Naive thymus-derived CD8-positive, alpha-beta T cell (primary cell): Measurements from ENCODE around the gene PPP1R12C. TPM values are rescaled to one million over a fixed set of nuclear protein-coding genes. Genes with fewer than 3 reads are reported as not detected.
"Not testable (repeated sequence)": the region's sequence is repeated elsewhere in the genome, so short reads cannot be mapped to it uniquely, and the experiment has no call there.

ENCODE experiments used
- ATAC-seq, 2 donors: fragments of 150-1000 bp; cut with Tn5 transposase in 1 of 2; sonication (Bioruptor Pico), chemical (Tn5 transposase) in 1 of 2; 1 replicate in 1 of 2; 2 replicates in 1 of 2; pipeline ENCODE4 v1.10.0; 2021; ENCODE audit warnings: mild to moderate bottlenecking in 2 of 2, moderate library complexity in 2 of 2
- POLR2A ChIA-PET: fragments of 350-600 bp; sonication (Branson Sonifier 250); formaldehyde crosslinking; loops from one replicate; lab custom pipeline; 2021; ENCODE audit warnings: antibody characterized with exemption; lab: Charles Lee
- DNase-seq, 10 donors: peaks; one replicate each; pipeline versions ENCODE4 v3.0.0 to v3.0.0-alpha.2; 2020 to 2022
- H3K27ac Mint-ChIP-seq, 10 donors: one replicate each; pipeline ENCODE4 v1.8.0; 2020 to 2022; ENCODE audit warnings: mild to moderate bottlenecking in 10 of 10, mixed read lengths in 10 of 10, moderate library complexity in 4 of 10, inconsistent platforms in 1 of 10
- H3K27me3 Mint-ChIP-seq, 5 donors: one replicate each; pipeline ENCODE4 v1.8.0; 2021 to 2022; ENCODE audit warnings: mixed read lengths in 5 of 5
- H3K36me3 Mint-ChIP-seq, 3 donors: one replicate each; pipeline ENCODE4 v1.8.0; 2020 to 2022; ENCODE audit warnings: mixed read lengths in 3 of 3, mild to moderate bottlenecking in 2 of 3, inconsistent platforms in 1 of 3
- H3K4me1 Mint-ChIP-seq, 4 donors: one replicate each; pipeline ENCODE4 v1.8.0; 2021 to 2022; ENCODE audit warnings: mixed read lengths in 4 of 4
- H3K4me3 Mint-ChIP-seq, 10 donors: one replicate each; pipeline ENCODE4 v1.8.0; 2020 to 2022; ENCODE audit warnings: mild to moderate bottlenecking in 10 of 10, mixed read lengths in 10 of 10, moderate library complexity in 6 of 10, inconsistent platforms in 1 of 10
- H3K9me3 Mint-ChIP-seq, 9 donors: one replicate each; pipeline ENCODE4 v1.8.0; 2020 to 2022; ENCODE audit warnings: mixed read lengths in 9 of 9, mild to moderate bottlenecking in 3 of 9, inconsistent platforms in 1 of 9, moderate library complexity in 1 of 9
- polyA plus RNA-seq, 3 donors: library from polyadenylated mRNA; unstranded; fragments of 300-500 nt; fragmentation: Illumina TruSeq; gene quantifications; one replicate each; pipeline ENCODE4 v1.2.3, GENCODE V29; 2021
- total RNA-seq, 8 experiments: library from RNA in 2 of 8; stranded (reverse) in 2 of 8; gene quantifications; one replicate each; pipeline ENCODE4 v1.2.3 and lab custom pipeline; 2021 to 2026

Gene PPP1R12C
- total and polyA plus RNA-seq, 5 experiments from 2014 or later: 2.7 to 141 (median 6.2) TPM

DNA sequence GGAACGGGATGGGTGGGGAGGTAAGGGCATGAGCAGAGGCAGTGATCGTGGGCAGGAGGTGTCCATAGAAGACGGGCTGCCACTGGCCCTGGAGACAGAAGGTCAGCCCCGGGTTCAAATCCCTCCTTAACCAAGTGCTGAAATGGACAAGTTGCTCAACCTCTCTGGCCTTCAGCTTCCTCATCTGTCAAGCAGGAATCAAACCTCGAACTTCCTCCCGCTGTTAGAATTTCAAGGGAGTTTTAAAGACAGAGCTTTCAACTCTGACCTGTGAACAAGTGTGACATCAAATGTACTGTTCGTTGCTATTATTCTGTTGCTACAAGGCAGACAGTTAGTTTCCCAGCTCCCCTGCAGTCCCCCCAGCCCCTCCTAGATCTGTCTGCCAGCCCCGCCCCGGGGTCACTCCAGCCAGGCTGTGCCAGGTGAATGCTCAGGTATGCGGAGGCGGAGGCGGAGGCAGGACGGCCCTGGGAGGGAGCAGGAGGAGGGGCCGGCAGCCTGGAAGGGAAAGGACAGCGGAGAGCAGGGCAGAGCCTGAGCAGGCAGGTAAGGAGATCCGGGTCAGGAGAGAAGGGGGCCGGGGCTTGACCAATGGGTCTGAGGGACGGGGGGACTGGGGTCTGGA lies 42.0 kb downstream of the PPP1R12C start, which contains the start of gene EPS8L1:
Gene EPS8L1 (plus strand): TSS at position 499 of the 628 bp plus-strand sequence. CDS start 576 bp downstream, outside the sequence.
- H3K27me3 Mint-ChIP-seq: peaks cover 22 to 90% (median 55%) of the 10 kb centered on the region in 5 donors
- no peak within 1 kb of the TSS for H3K4me3 Mint-ChIP-seq
- ATAC-seq (no peak), DNase-seq (no peak)
- H3K27ac Mint-ChIP-seq: no peak within 1 kb of the TSS
- POLR2A ChIA-PET: no interaction called here
- peaks cover 7 to 13% (median 11%) of the 10 kb centered on the region in 4 donors for H3K4me1 Mint-ChIP-seq
- H3K9me3 Mint-ChIP-seq: peaks cover 0 to 13% (median 1%) of the 10 kb centered on the region in 9 donors
- peaks cover 0 to 8% (median 5%) of the 10 kb centered on the region in 3 donors for H3K36me3 Mint-ChIP-seq

DNA sequence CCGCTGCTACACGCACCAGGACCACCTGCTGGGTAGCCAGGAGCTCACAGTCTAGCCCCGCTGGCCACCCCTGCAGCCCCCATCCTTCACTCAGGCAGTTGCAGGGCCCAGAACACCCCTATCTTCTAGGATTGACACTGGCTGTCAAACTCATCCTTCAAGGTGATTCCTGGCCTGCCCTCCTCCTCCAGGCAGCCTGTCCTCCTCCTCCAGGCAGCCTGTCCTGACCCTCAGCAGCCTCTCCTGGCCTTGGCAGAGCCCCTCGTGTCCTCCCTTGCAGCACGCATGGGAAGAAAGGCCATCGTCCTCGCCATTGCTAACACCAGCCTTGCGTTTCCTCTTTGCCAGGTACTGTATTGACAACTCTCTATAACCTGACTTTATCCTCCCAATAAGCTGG lies 45.5 kb downstream of the PPP1R12C start:
- ATAC-seq (no peak), DNase-seq (no peak)
- H3K27me3 Mint-ChIP-seq: peaks cover 38 to 96% (median 65%) of the 10 kb centered on the region in 5 donors
- peaks cover 0 to 19% (median 2%) of the 10 kb centered on the region in 9 donors for H3K9me3 Mint-ChIP-seq
- peaks cover 8 to 15% (median 9%) of the 10 kb centered on the region in 4 donors for H3K4me1 Mint-ChIP-seq
- POLR2A ChIA-PET: no interaction called here
- peaks cover 0 to 5% (median 2%) of the 10 kb centered on the region in 3 donors for H3K36me3 Mint-ChIP-seq
- H3K27ac Mint-ChIP-seq: no peak overlapping the region
- no peak overlapping the region for H3K4me3 Mint-ChIP-seq

DNA sequence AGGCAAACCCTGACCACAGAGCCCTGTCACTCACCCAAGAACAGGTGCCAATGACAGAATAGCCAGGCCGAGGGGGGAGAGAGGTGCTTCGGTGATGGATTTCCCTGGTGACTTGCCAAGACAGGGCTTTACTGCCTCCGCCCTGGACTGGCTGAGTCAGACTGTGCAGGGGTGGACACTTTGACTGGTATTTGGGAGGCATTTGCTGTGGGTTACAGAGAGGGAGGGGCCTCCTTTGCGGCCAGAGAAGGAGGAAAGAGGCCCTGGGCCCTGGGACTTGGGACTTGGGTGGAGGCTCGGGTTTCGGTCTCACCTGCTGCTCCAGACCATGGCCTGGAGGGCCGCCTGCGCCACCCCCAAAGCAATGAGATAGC lies 46.3 kb downstream of the PPP1R12C start:
- DNase-seq (no peak), ATAC-seq (no peak)
- Mint-ChIP-seq H3K27ac (peak overlapping the region in 1 of 10 donors; percentile 29), H3K4me1 (peaks cover 8 to 16% (median 9%) of the 10 kb centered on the region in 4 donors), H3K27me3 (peaks cover 43 to 96% (median 67%) of the 10 kb centered on the region in 5 donors), H3K4me3 (no peak overlapping the region), H3K9me3 (peaks cover 0 to 20% (median 2%) of the 10 kb centered on the region in 9 donors), H3K36me3 (peaks cover 0 to 4% (median 2%) of the 10 kb centered on the region in 3 donors)
- POLR2A ChIA-PET: no interaction called here

DNA sequence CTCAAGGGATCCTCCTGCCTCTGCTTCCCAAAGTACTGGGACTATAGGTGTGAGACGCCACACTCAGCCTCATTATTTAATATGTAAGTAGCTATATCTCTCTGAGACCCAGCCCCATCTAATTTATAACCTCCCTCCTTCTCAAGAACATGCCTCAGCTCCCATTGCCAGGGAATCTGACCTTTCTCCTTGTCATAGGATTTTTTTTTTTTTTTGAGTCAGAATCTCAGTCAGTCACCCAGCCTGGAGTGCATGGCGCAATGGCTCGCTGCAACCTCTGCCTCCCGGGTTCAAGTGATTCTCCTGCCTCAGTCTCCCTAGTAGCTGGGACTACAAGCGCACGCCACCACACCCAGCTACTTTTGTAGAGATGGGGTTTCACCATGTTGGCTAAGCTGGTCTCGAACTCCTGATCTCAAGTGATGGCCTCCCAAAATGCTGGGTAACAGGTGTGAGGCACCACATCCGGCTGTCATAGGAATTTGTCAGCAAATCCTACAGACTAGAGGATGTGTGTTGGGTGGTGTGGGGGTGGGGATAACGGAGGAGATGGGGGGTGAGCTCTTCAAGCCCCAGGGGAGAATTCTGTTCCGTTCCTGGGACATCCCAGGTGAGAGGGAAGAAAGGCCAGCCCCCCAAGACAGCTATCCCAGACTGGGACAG lies 46.8 kb downstream of the PPP1R12C start:
- Mint-ChIP-seq H3K27me3 (peaks cover 44 to 99% (median 68%) of the 10 kb centered on the region in 5 donors), H3K27ac (no peak overlapping the region), H3K36me3 (peaks cover 0 to 4% (median 2%) of the 10 kb centered on the region in 3 donors), H3K9me3 (peaks cover 0 to 20% (median 2%) of the 10 kb centered on the region in 9 donors), H3K4me3 (peak overlapping the region in 2 of 10 donors; percentile 1 to 38), H3K4me1 (peaks cover 8 to 17% (median 9%) of the 10 kb centered on the region in 4 donors)
- POLR2A ChIA-PET: interaction anchor here (0.6 kb wide), 1 partner anchor 14 kb away, joined by 3 read pairs; no protein-coding TSS in a partner anchor
- ATAC-seq (no peak), DNase-seq (no peak)

DNA sequence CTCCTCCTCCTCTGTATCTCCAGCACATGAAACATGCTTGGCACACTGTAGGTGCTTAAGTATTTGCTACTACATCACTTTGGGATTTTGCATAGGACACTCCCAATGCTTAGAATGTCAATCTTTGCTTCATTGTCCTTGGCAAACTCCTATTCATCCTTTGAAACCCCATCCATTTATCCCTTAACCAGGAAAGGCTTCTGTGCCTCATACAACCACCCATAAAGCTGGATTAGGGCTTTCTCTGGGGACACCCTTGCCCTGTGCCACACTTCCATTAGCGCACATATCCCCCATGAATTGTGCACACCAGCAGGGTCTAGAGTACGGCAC lies 47.6 kb downstream of the PPP1R12C start:
- Mint-ChIP-seq H3K9me3 (peaks cover 0 to 20% (median 2%) of the 10 kb centered on the region in 9 donors), H3K36me3 (peaks cover 0 to 4% (median 2%) of the 10 kb centered on the region in 3 donors), H3K4me3 (peak overlapping the region in 8 of 10 donors; percentile 20 to 85 (median 56)), H3K27me3 (peaks cover 44 to 91% (median 61%) of the 10 kb centered on the region in 5 donors), H3K4me1 (peaks cover 8 to 17% (median 9%) of the 10 kb centered on the region in 4 donors), H3K27ac (peak overlapping the region in 1 of 10 donors; percentile 64)
- no peak for DNase-seq
- POLR2A ChIA-PET: interaction anchor here (0.6 kb wide), 1 partner anchor 15 kb away, joined by 3 read pairs; no protein-coding TSS in a partner anchor
- ATAC-seq: no peak

DNA sequence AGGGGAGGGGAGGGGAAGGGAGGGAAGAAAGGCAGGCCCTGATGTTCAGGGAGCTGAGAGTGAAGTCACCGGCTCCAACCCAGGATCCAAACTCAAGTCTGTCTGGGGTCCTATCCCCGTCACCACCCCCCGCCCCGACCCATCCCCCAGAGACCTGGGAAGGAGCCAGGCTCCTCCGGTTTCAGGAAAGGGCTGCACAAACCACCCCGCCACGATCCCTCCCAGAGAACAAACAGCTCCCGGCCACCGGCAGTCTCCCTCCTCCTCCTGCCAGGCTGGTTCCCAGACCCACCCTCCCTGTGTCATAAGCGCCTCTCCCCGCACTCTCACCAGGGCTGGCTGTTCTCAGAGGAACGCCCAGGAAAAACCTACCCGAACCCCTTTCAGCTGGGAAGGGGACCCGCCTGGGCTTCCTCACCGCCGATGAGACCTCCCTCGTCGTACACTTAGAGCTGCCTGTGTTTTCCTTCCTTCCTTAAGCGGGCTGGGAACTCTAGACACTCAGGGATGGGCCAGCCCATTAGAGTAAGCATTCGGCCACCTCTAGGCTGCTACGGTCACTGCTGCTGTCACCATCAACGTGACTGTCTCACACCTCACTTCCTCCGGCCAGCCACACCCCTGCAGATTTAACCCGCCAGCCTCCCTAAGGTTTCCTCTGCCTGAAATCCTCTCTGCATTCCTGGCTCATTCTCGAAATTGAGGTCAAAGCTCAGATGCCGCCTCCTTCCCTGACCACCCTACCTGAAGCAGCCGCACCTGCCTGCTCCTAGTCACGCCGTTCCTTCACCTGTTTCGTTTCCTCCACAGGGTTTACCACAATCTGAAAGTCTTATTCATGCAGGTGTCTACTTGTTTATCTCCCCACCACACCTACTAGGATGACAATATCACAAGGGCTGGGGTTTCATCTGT lies 48.2 kb downstream of the PPP1R12C start:
- POLR2A ChIA-PET: no interaction called here
- no peak for DNase-seq
- peaks cover 0 to 4% (median 2%) of the 10 kb centered on the region in 3 donors for H3K36me3 Mint-ChIP-seq
- ATAC-seq: peak; percentile 37 to 58
- H3K4me3 Mint-ChIP-seq: peak overlapping the region; percentile 13 to 85 (median 65)
- peaks cover 8 to 17% (median 9%) of the 10 kb centered on the region in 4 donors for H3K4me1 Mint-ChIP-seq
- peaks cover 0 to 20% (median 2%) of the 10 kb centered on the region in 9 donors for H3K9me3 Mint-ChIP-seq
- H3K27ac Mint-ChIP-seq: peak overlapping the region in 2 of 10 donors; percentile 83 to 87
- peaks cover 46 to 85% (median 57%) of the 10 kb centered on the region in 5 donors for H3K27me3 Mint-ChIP-seq

DNA sequence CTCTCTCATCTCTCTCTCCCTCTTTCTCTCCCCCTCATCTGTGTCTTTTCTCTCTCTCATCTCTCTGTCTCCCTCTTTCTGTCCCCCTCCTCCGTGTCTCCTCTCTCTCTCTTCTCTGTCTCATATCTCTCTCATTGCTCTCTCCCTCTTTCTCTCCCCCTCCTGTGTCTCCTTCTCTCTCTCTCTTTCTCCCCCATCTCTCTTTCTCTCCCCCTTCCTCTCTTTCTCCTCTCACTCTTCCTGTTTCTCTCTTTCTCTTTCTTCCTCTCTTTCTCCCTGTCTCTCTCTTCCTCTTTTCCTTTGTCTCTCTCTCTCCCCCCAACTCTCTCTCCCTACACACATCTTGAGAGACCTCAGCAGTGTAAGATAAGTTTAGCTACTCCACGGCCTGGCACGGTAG lies 49.6 kb downstream of the PPP1R12C start:
- peaks cover 11 to 17% (median 15%) of the 10 kb centered on the region in 4 donors for H3K4me1 Mint-ChIP-seq
- H3K27me3 Mint-ChIP-seq: peaks cover 42 to 72% (median 52%) of the 10 kb centered on the region in 5 donors
- peaks cover 0 to 17% (median 0%) of the 10 kb centered on the region in 9 donors for H3K9me3 Mint-ChIP-seq
- H3K4me3 Mint-ChIP-seq: no peak overlapping the region
- no peak for DNase-seq
- H3K27ac Mint-ChIP-seq: peak overlapping the region in 2 of 10 donors; percentile 37 to 45
- peaks cover 0 to 2% (median 2%) of the 10 kb centered on the region in 3 donors for H3K36me3 Mint-ChIP-seq
- no peak for ATAC-seq
- POLR2A ChIA-PET: interaction anchor here (0.7 kb wide), 1 partner anchor 12 kb away, joined by 3 read pairs; no protein-coding TSS in a partner anchor

DNA sequence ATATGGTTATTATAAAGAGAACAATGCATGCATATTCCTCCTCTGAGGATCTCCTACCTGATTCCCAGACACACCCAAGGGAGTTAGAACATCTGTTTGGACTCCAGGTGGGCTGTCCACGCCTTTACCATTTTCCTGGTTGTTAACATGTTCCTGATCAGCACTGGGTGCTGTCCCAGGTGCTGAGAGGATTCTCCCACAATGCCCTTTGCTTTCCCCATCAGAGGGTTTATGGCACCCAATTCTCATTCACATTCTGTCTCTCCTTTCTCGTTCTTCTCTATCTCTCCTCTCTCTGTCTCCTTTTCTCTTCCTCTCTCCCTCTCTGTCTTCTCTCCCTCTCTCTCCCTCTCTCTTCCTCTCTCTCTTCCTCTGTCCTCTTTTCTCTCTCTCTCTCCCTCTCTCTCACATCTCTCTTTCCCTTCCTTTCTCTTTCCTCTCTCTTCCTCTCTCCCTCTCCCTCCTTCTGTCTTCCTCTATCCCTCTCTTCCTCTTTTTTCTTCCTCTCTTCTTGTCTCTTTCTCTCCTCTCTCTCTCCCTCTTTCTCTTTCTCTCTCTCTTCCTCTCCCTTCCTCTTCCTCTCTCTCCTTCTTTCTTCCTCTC lies 51.2 kb downstream of the PPP1R12C start:
- Mint-ChIP-seq H3K27ac (no peak overlapping the region), H3K4me3 (no peak overlapping the region), H3K9me3 (peaks cover 0 to 13% (median 0%) of the 10 kb centered on the region in 9 donors), H3K27me3 (peaks cover 34 to 56% (median 41%) of the 10 kb centered on the region in 5 donors), H3K4me1 (peaks cover 19 to 27% (median 25%) of the 10 kb centered on the region in 4 donors), H3K36me3 (peaks cover 0 to 2% (median 0%) of the 10 kb centered on the region in 3 donors)
- DNase-seq (no peak), ATAC-seq (no peak)
- POLR2A ChIA-PET: no interaction called here

DNA sequence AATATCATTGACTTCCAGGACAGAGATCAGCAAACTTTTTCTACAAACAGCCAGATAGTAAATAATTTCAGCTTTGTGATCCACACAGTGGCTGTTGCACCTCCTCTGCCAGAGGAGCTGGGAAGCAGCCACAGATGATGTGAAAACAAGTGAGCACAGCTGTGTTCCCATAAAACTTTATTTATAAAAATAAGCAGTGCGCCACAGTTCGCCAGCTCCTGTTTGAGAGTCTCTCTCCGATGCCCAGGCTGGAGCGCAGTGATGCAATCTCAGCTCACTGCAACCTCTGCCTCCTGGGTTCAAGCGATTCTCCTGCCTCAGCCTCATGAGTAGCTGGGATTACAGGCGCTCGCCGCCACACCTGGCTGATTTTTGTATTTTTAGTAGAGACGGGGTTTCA lies 51.9 kb downstream of the PPP1R12C start:
- ATAC-seq, DNase-seq, H3K27ac Mint-ChIP-seq, H3K36me3 Mint-ChIP-seq, H3K4me3 Mint-ChIP-seq, POLR2A ChIA-PET: not testable (repeated sequence)
- Mint-ChIP-seq H3K4me1 (peaks cover 19 to 31% (median 26%) of the 10 kb centered on the region in 4 donors), H3K9me3 (peaks cover 0 to 13% (median 0%) of the 10 kb centered on the region in 9 donors), H3K27me3 (peaks cover 32 to 49% (median 39%) of the 10 kb centered on the region in 5 donors)

DNA sequence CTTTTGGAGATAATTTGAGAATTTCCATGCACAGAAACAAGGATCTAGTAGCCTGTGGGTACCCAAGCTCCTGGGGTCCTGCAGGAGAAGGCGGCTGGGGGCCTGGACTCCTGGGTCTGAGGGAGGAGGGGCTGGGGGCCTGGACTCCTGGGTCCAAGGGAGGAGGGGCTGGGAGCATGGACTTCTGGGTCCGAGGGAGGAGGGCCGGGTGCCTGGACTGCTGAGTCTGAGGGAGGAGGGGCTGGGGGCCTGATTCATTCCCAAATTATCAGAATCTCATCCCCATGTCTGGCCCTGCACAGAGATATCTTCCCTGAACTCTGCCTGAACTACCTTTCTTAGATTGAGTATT lies 54.0 kb downstream of the PPP1R12C start:
- DNase-seq (peak in 1 of 10 donors; percentile 55), ATAC-seq (no peak)
- POLR2A ChIA-PET: interaction anchor here (0.9 to 1.7 kb wide), 5 partner anchors 17 to 54 kb away, joined by 3 to 7 read pairs (median 6); partner anchors contain the start of gene PPP1R12C
- H3K27me3 Mint-ChIP-seq: peaks cover 22 to 30% (median 26%) of the 10 kb centered on the region in 5 donors
- peaks cover 0 to 8% (median 0%) of the 10 kb centered on the region in 9 donors for H3K9me3 Mint-ChIP-seq
- peaks cover 0 to 14% (median 4%) of the 10 kb centered on the region in 3 donors for H3K36me3 Mint-ChIP-seq
- peak overlapping the region; percentile 48 to 93 (median 78) for H3K4me3 Mint-ChIP-seq
- peaks cover 14 to 36% (median 20%) of the 10 kb centered on the region in 4 donors for H3K4me1 Mint-ChIP-seq
- H3K27ac Mint-ChIP-seq: peak overlapping the region in 9 of 10 donors; percentile 31 to 90 (median 70)
